Measurements from ENCODE around the gene IER2.

- no peak for TF ChIP-seq CTCF (IDR thresholded peaks at IDR 0.05)
- TF ChIP-seq POLR2A (IDR thresholded peaks at IDR 0.05) = no peak
Observed at GRCh38 chr19:13102416-13102665, 47.9 kb upstream of the IER2 start.

All from testis (tissue), 2 donors.